Common myeloid progenitor, CD34-positive (primary cell): Measurements from ENCODE around the gene EVPLL.

ENCODE experiments used
- CTCF ChIA-PET: fragments of 350-600 bp; sonication (Branson Sonifier 250); formaldehyde crosslinking; loops from one replicate; lab custom pipeline; 2021; ENCODE audit warnings: antibody characterized with exemption; lab: Charles Lee
- POLR2A ChIA-PET: fragments of 350-600 bp; sonication (Branson Sonifier 250); formaldehyde crosslinking; loops from one replicate; lab custom pipeline; 2021; ENCODE audit warnings: antibody characterized with exemption; lab: Charles Lee
- DNase-seq, 3 donors: peaks; one replicate each; pipeline versions ENCODE4 v3.0.0 to v3.0.0-alpha.2; 2013
- H3K27ac ChIP-seq, 2 experiments: 1 replicate in 1 of 2; 2 replicates in 1 of 2; pipeline ENCODE4 v1.7.0; 2013; ENCODE audit warnings: inconsistent platforms in 2 of 2, low read length in 2 of 2, mild to moderate bottlenecking in 2 of 2, low read depth in 1 of 2, moderate library complexity in 1 of 2; ENCODE audit not compliant: severe bottlenecking in 2 of 2, insufficient read depth in 1 of 2, poor library complexity in 1 of 2
- H3K27me3 ChIP-seq, 5 experiments: replicated peaks in 2 of 5; 1 replicate in 3 of 5; 2 replicates in 2 of 5; pipeline versions ENCODE4 v1.6.1 to v1.7.0; 2013; ENCODE audit warnings: low read length in 4 of 5, mild to moderate bottlenecking in 2 of 5, moderate library complexity in 2 of 5, inconsistent platforms in 1 of 5; ENCODE audit not compliant: insufficient read depth in 5 of 5, control insufficient read depth in 4 of 5
- H3K36me3 ChIP-seq, 4 experiments: 1 replicate in 2 of 4; 2 replicates in 2 of 4; pipeline versions ENCODE4 v1.6.1 to v1.7.0; 2013; ENCODE audit warnings: low read length in 3 of 4, control low read depth in 1 of 4, mild to moderate bottlenecking in 1 of 4; ENCODE audit not compliant: control insufficient read depth in 4 of 4, insufficient read depth in 4 of 4
- H3K4me1 ChIP-seq, 4 experiments: 1 replicate in 3 of 4; 2 replicates in 1 of 4; pipeline versions ENCODE4 v1.6.1 to v1.7.1; 2013; ENCODE audit warnings: low read length in 3 of 4, mild to moderate bottlenecking in 3 of 4, control low read depth in 1 of 4, inconsistent platforms in 1 of 4, moderate library complexity in 1 of 4; ENCODE audit not compliant: control insufficient read depth in 4 of 4, insufficient read depth in 4 of 4; ENCODE audit errors: control extremely low read depth in 1 of 4
- H3K4me3 ChIP-seq, 7 experiments: 1 replicate in 4 of 7; 2 replicates in 3 of 7; pipeline versions ENCODE4 v1.5.1 to v1.7.0; 2013; ENCODE audit warnings: mild to moderate bottlenecking in 7 of 7, low read length in 6 of 7, moderate library complexity in 6 of 7, inconsistent platforms in 2 of 7, low read depth in 2 of 7, control low read depth in 1 of 7; ENCODE audit not compliant: insufficient read depth in 4 of 7, control insufficient read depth in 1 of 7; ENCODE audit errors: extremely low read depth in 1 of 7
- H3K9me3 ChIP-seq, 5 experiments: 1 replicate in 4 of 5; 2 replicates in 1 of 5; pipeline versions ENCODE4 v1.6.1 to v1.7.1; 2013; ENCODE audit warnings: low read length in 4 of 5, mild to moderate bottlenecking in 2 of 5, inconsistent platforms in 1 of 5, low read depth in 1 of 5, moderate library complexity in 1 of 5; ENCODE audit not compliant: control insufficient read depth in 4 of 5, insufficient read depth in 2 of 5; ENCODE audit errors: control extremely low read depth in 1 of 5
- WGBS: methylation state at CpG from one replicate; pipeline ENCODE4 v1.1.5; 2013; ENCODE audit not compliant: insufficient coverage; 5-methylcytosine and 5-hydroxymethylcytosine counted together

Gene EVPLL

DNA sequence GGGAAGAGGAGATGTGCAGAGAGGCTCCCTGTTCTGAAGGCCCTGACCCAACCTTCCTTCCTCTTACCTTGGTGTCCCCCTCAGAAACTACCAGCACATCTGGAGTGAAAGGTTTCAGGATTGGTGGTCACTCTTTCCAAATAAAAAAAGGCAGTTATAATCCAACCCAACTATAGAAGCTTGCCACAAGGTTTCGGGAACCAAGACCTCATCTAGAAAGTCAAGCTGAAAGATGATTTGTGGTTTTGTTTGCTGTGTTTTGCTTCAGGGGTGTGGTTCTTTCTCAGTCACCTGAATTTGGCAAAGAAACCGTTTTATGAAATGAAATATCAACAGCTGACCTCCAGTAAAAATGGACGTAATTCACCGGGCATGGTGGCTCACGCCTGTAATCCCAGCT, 33.6 kb upstream of the EVPLL start:
- H3K36me3 ChIP-seq: peaks cover 12 to 69% (median 48%) of the 10 kb centered on the region in 4 experiments
- no peaks in the 10 kb centered on the region for H3K4me1 ChIP-seq
- ChIA-PET POLR2A (no interaction called here), CTCF (no interaction called here)
- no peak for DNase-seq
- no peak overlapping the region for H3K4me3 ChIP-seq
- no peak overlapping the region for H3K27ac ChIP-seq
- H3K9me3 ChIP-seq: peaks cover 0 to 3% (median 0%) of the 10 kb centered on the region in 5 experiments
- no peaks in the 10 kb centered on the region for H3K27me3 ChIP-seq
- WGBS: 93% methylated on average over 5 of the region's 5 CpGs

DNA sequence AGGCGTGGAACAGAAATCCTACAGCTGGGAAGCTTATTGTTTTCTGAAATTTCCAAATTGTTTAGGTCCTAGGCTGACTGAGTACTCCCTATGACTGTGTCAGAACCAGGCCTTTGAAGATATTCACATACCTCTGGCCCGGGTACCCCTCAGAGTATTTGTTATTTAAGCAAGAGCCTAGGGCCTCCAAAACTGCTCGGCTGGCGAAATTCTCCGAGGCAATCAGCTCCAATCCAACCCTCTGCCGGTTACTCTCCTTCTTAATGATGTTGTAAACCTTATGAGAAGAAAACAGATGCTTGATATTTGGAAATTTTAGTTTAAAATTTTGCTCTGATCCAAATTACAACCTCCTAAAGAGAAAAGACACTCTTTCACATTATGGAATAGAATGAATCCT, 24.0 kb upstream of the EVPLL start:
- no peak for DNase-seq
- no peak overlapping the region for H3K27ac ChIP-seq
- 100% methylated on average over 2 of the region's 6 CpGs for WGBS
- peaks cover 7 to 37% (median 16%) of the 10 kb centered on the region in 4 experiments for H3K36me3 ChIP-seq
- no peaks in the 10 kb centered on the region for H3K9me3 ChIP-seq
- H3K4me1 ChIP-seq: no peaks in the 10 kb centered on the region
- ChIA-PET CTCF (no interaction called here), POLR2A (no interaction called here)
- no peak overlapping the region for H3K4me3 ChIP-seq
- no peaks in the 10 kb centered on the region for H3K27me3 ChIP-seq

DNA sequence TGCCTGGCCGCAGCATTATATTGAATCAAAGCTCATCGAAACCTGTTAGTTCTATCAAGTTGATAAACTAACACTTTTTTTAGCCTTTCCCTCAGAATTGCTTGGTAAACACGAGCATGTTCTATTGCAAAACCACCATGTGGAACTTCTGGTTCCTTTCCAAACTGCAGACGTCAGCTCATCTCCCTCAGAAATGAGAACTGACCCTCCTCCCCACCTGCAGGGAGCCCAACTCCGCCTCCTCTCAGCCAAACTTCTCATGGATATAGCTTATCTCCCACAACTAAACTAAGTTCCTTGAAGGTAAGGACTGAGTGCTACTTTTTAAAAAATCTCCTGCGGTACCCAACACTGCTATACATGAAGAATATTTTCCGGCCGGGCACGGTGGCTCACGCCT, 21.0 kb upstream of the EVPLL start:
- CTCF ChIA-PET: interaction anchor here (1.4 kb wide), 1 partner anchor 10 kb away, joined by 3 read pairs; no protein-coding TSS in a partner anchor

DNA sequence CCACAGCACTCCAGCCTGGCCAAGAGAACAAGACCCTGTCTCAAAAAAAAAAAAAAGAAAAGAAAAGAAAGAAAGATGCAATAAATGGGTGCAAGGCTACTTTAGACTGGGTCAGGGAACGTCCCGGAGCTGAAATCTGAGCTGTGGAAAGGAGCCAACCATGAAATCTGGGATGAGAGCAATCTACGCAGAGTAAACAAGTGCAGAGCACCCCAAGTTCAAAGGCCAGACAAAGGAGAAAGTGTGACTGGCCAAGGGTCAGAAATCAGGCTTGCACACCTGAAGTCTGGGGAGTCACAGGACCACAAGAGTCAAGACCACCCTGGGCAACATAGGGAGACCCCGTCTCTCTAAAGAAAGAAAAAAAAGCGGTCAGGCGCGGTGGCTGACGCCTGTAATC, 17.1 kb upstream of the EVPLL start:
- CTCF ChIA-PET: no interaction called here
- POLR2A ChIA-PET: no interaction called here
- H3K4me3 ChIP-seq: no peak overlapping the region
- no peak for DNase-seq
- no peaks in the 10 kb centered on the region for H3K27me3 ChIP-seq
- no peaks in the 10 kb centered on the region for H3K9me3 ChIP-seq
- 67% methylated on average over 3 of the region's 8 CpGs for WGBS
- H3K36me3 ChIP-seq: peaks cover 0 to 14% (median 5%) of the 10 kb centered on the region in 4 experiments
- no peak overlapping the region for H3K27ac ChIP-seq
- H3K4me1 ChIP-seq: peaks cover 0 to 13% (median 11%) of the 10 kb centered on the region in 4 experiments

More for the DNA sequence above, 21.0 kb upstream of the EVPLL start:
- no peaks in the 10 kb centered on the region for H3K4me1 ChIP-seq
- no peak overlapping the region for H3K4me3 ChIP-seq
- H3K9me3 ChIP-seq: no peaks in the 10 kb centered on the region
- POLR2A ChIA-PET: no interaction called here
- H3K27me3 ChIP-seq: no peaks in the 10 kb centered on the region
- no peak overlapping the region for H3K27ac ChIP-seq
- no peak for DNase-seq
- peaks cover 7 to 32% (median 17%) of the 10 kb centered on the region in 4 experiments for H3K36me3 ChIP-seq
- WGBS: 94% methylated on average over 8 of the region's 10 CpGs

DNA sequence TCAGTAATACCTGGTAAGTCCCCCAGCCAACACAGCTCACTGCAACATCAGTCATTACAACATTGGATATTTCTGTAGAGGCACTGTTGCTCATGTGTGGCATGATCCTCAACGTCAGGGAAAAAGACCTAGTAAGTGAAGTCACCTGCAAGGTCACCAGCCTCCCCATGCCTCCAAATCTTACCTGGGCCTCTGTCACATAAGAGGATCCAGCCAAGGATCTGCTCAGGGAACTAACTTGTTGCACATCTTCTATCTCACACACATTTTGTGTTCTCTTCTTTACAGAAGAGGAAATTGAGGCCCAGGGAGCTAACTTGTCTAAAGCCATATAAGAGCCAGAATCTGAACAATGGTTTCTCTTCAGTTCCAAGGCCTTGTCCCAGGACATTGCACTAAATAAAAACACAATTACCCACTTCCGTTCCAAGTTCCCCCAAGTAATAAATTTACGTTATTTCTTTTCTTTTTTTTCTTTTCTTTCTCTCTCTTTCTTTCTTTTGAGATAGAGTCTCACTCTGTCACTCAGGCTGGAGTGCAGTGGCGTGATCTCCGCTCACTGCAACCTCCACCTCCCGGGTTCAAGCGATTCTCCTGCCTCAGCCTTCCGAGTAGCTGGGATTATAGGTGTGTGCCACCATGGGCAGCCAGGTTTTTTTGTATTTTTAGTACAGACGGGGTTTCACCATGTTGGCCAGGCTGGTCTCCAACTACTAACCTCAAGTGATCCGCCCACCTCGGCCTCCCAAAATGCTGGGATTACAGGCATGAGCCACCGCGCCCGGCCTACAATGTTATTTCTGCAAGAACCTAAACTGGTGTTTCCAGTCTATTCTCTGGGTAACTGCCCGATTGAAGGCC, 15.5 kb upstream of the EVPLL start:
- peak overlapping the region in 1 of 2 experiments; percentile 51 for H3K27ac ChIP-seq
- H3K4me3 ChIP-seq: peak overlapping the region in 6 of 7 experiments; percentile 65 to 93 (median 88)
- H3K27me3 ChIP-seq: no peaks in the 10 kb centered on the region
- H3K9me3 ChIP-seq: no peaks in the 10 kb centered on the region
- ChIA-PET POLR2A (no interaction called here), CTCF (no interaction called here)
- peaks cover 0 to 7% (median 3%) of the 10 kb centered on the region in 4 experiments for H3K36me3 ChIP-seq
- 80% methylated on average over 10 of the region's 15 CpGs for WGBS
- DNase-seq: no peak
- peaks cover 0 to 13% (median 11%) of the 10 kb centered on the region in 4 experiments for H3K4me1 ChIP-seq

DNA sequence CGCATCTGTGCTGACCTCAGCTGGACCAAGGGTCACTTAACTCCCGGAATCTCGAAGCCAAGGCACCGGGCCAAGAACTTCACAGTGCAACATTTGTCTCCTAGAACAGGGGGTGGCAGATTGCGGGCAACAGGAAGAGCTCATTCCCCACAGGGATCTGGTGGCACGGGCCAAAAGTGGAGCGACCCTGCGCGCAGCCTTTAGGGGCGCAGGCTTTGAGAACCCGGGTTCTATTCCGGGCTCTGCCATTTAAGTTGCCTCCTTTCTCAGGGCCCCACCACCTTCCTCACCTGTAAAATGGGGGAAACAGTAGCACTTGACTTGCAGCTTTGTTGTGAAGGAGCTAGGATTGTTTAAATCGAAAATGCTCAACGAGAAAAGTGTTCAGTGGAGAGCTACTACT, 14.9 kb upstream of the EVPLL start:
- Histone ChIP-seq H3K36me3 (peaks cover 0 to 6% (median 2%) of the 10 kb centered on the region in 4 experiments), H3K4me3 (peak overlapping the region; percentile 60 to 93 (median 85)), H3K27ac (peak overlapping the region in 1 of 2 experiments; percentile 51), H3K27me3 (no peaks in the 10 kb centered on the region), H3K9me3 (no peaks in the 10 kb centered on the region), H3K4me1 (peaks cover 0 to 13% (median 11%) of the 10 kb centered on the region in 4 experiments)
- WGBS: 17% methylated on average over 5 of the region's 14 CpGs
- ChIA-PET CTCF (no interaction called here), POLR2A (no interaction called here)
- DNase-seq: peak in 2 of 3 donors; percentile 34 to 36
